ENCODE results near the gene GRIK2. TPM values are rescaled to one million over a fixed set of nuclear protein-coding genes. Genes with fewer than 3 reads are reported as not detected.

GRIK2 gene
- total RNA-seq, 2 experiments from 2014 or later: 0.14 TPM; not detected in 1

DNA sequence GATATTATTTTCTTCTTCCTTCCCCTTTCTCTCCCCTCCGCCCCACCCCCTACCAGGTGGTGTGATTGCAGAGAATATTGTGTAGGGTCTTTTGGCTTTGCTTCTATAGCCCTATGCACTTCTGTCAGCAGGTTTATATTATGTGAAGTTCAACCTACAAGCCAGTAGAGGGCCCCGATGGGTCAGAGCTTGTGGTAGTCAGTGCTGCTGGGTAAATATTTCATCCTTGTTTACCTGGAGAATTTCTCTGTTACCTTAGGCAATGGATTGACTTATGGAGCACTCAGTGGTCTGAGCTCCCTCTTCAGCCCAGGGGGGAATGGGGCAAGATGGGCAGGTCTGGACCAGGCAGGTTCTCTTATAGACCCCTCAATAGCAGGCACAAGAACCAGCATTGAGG lies 720.9 kb downstream of the GRIK2 start:
- H3K4me1 Mint-ChIP-seq: no peaks in the 10 kb centered on the region
- no peaks in the 10 kb centered on the region for H3K27me3 Mint-ChIP-seq
- POLR2A ChIA-PET: no interaction called here
- no peaks in the 10 kb centered on the region for H3K36me3 Mint-ChIP-seq
- H3K9me3 Mint-ChIP-seq: no peaks in the 10 kb centered on the region
- no peak overlapping the region for H3K4me3 Mint-ChIP-seq
- DNase-seq: no peak
- ATAC-seq (ENCODE audit: low read depth): no peak
- no peak overlapping the region for H3K27ac Mint-ChIP-seq

DNA sequence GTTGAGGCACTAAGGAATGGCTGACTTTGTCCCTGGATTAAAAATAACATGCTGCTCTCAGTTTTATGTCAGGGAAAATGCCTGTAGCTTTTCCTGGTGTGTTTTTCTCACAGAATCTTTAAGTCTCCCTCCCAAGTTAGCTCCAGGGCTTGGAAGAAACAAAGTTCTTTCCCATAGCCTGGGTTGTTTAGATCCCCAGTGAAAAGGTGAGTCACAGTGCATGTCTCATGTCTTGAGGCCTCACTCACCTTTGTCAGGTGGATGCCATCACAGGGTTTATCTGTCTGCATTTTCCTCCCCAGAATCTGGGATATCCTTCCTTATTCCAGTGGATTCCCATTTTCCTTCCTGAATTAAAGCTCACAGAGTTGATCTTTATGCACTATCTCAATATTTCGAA lies 722.4 kb downstream of the GRIK2 start:
- Mint-ChIP-seq H3K36me3 (no peaks in the 10 kb centered on the region), H3K4me1 (no peaks in the 10 kb centered on the region), H3K27ac (no peak overlapping the region), H3K27me3 (no peaks in the 10 kb centered on the region), H3K9me3 (no peaks in the 10 kb centered on the region), H3K4me3 (no peak overlapping the region)
- POLR2A ChIA-PET: no interaction called here
- ATAC-seq (ENCODE audit: low read depth): no peak
- DNase-seq: no peak

DNA sequence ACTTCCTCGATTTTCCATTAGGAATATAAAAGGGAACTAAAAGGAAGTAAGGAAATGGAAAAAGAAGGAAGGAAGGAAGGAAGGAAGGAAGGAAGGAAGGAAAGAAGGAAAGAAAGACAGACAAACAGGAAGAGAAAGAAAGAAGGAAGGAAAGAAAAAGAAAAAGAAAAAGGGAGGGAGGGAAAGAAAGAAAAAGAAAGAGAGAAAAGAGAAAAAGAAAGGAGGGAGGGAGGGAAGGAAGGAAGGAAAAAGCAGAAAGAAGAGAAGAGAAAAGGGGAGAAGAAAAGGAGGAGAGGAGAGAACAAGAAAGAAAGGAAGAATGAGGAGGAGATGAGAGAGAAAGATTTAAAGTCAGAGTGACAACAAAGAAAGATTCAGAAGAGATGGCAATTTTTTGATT lies 724.5 kb downstream of the GRIK2 start:
- Mint-ChIP-seq H3K4me1 (no peaks in the 10 kb centered on the region), H3K36me3 (no peaks in the 10 kb centered on the region), H3K9me3 (no peaks in the 10 kb centered on the region), H3K4me3 (no peak overlapping the region), H3K27ac (no peak overlapping the region), H3K27me3 (no peaks in the 10 kb centered on the region)
- DNase-seq (no peak), ATAC-seq (ENCODE audit: low read depth) (no peak)
- POLR2A ChIA-PET: no interaction called here
